H1 (cell line): ENCODE data around the gene RGS5. TPM values are rescaled to one million over a fixed set of nuclear protein-coding genes. Genes with fewer than 3 reads are reported as not detected.

ENCODE experiments used
- CTCF ChIA-PET: fragments of 300-600 bp; sonication (Branson Sonifier 250); formaldehyde crosslinking; loops from one replicate; lab custom pipeline; 2021; ENCODE audit not compliant: partially characterized antibody; lab: Charles Lee
- POLR2A ChIA-PET: fragments of 300-600 bp; sonication (Branson Sonifier 250); formaldehyde crosslinking; loops from one replicate; lab custom pipeline; 2021; ENCODE audit warnings: inconsistent platforms; ENCODE audit not compliant: partially characterized antibody; lab: Charles Lee
- DNase-seq, 2 experiments: peaks; one replicate each; pipeline versions ENCODE4 v3.0.0 to v3.0.0-alpha.2; 2010 to 2022; ENCODE audit warnings: low spot score in 2 of 2, low read depth in 1 of 2, mixed read lengths in 1 of 2
- FAIRE-seq: peaks from 2 replicates; lab custom pipeline; 2011; peaks lifted over from hg19 to GRCh38; lab: Jason Lieb, UNC
- H2AFZ ChIP-seq: 2 replicates; pipeline ENCODE4 v1.8.1; 2012; ENCODE audit warnings: low read length, inconsistent platforms
- H2AK5ac ChIP-seq: 2 replicates; pipeline ENCODE4 v1.6.1; 2013; ENCODE audit warnings: low read depth, low read length
- H2BK120ac ChIP-seq: replicated peaks from 2 replicates; pipeline ENCODE3; 2013; ENCODE audit warnings: low read depth, low read length, inconsistent platforms
- H2BK12ac ChIP-seq: 2 replicates; pipeline ENCODE4 v1.6.1; 2013; ENCODE audit warnings: low read depth, low read length
- H2BK15ac ChIP-seq: 2 replicates; pipeline ENCODE4 v1.6.1; 2013; ENCODE audit warnings: low read length
- H2BK20ac ChIP-seq: 2 replicates; pipeline ENCODE4 v1.6.1; 2013; ENCODE audit warnings: low read length
- H2BK5ac ChIP-seq: 2 replicates; pipeline ENCODE4 v1.6.1; 2013; ENCODE audit warnings: low read depth, low read length
- H3K14ac ChIP-seq: 2 replicates; pipeline ENCODE4 v1.6.1; 2013; ENCODE audit warnings: inconsistent platforms; ENCODE audit not compliant: insufficient read length
- H3K18ac ChIP-seq: 2 replicates; pipeline ENCODE4 v1.6.1; 2013; ENCODE audit warnings: low read length; ENCODE audit errors: extremely low read depth
- H3K23ac ChIP-seq: 2 replicates; pipeline ENCODE4 v1.6.1; 2013; ENCODE audit warnings: inconsistent platforms; ENCODE audit not compliant: insufficient read length
- H3K23me2 ChIP-seq: 2 replicates; pipeline ENCODE4 v1.6.1; 2013; ENCODE audit warnings: low read depth, low read length
- H3K27ac ChIP-seq: 2 replicates; pipeline ENCODE4 v1.6.1; 2011; ENCODE audit warnings: low read depth, low read length, inconsistent platforms
- H3K27me3 ChIP-seq, 4 experiments: replicated peaks in 1 of 4; 1 replicate in 1 of 4; 2 replicates in 3 of 4; pipeline versions ENCODE4 v1.6.1 to v1.8.1; 2011 to 2013; ENCODE audit warnings: low read length in 3 of 4, mild to moderate bottlenecking in 3 of 4, inconsistent platforms in 2 of 4, mixed read lengths in 2 of 4, moderate library complexity in 1 of 4; ENCODE audit not compliant: control insufficient read depth in 3 of 4, insufficient read depth in 3 of 4; ENCODE audit errors: extremely low read depth in 1 of 4
- H3K36me3 ChIP-seq, 4 experiments: 2 replicates each; pipeline versions ENCODE4 v1.6.1 to v1.8.1; 2011 to 2013; ENCODE audit warnings: mild to moderate bottlenecking in 4 of 4, low read length in 3 of 4, moderate library complexity in 2 of 4, control low read depth in 1 of 4, inconsistent platforms in 1 of 4; ENCODE audit not compliant: insufficient read depth in 4 of 4, control insufficient read depth in 2 of 4
- H3K4ac ChIP-seq: replicated peaks from 2 replicates; pipeline ENCODE3; 2013; ENCODE audit warnings: low read length, low read depth, mixed read lengths, inconsistent platforms; ENCODE audit not compliant: insufficient read length
- H3K4me1 ChIP-seq, 4 experiments: replicated peaks in 1 of 4; 1 replicate in 1 of 4; 2 replicates in 3 of 4; pipeline versions ENCODE4 v1.6.1 to v1.8.1; 2011 to 2013; ENCODE audit warnings: low read length in 3 of 4, inconsistent platforms in 2 of 4, mixed read lengths in 1 of 4; ENCODE audit not compliant: insufficient read depth in 4 of 4, control insufficient read depth in 3 of 4
- H3K4me2 ChIP-seq, 2 experiments: 2 replicates each; pipeline versions ENCODE4 v1.6.1 to v1.8.1; 2011 to 2013; ENCODE audit warnings: low read depth in 2 of 2, low read length in 2 of 2, control low read depth in 1 of 2, inconsistent platforms in 1 of 2, mild to moderate bottlenecking in 1 of 2; ENCODE audit not compliant: insufficient read depth in 1 of 2
- H3K4me3 ChIP-seq, 4 experiments: fragments of 200-600, 300-600 bp in 1 of 4; sonication (generic), shearing (Covaris generic), sonication (Bioruptor Twin) in 1 of 4; 2 replicates each; pipeline versions ENCODE4 v1.5.1 to v1.8.1; 2011 to 2016; ENCODE audit warnings: low read length in 4 of 4, low read depth in 3 of 4, control low read depth in 2 of 4, inconsistent platforms in 2 of 4, mild to moderate bottlenecking in 2 of 4, mixed read lengths in 1 of 4, moderate library complexity in 1 of 4; ENCODE audit not compliant: insufficient read depth in 2 of 4; ENCODE audit errors: extremely low read depth in 1 of 4
- H3K56ac ChIP-seq: replicated peaks from 2 replicates; pipeline ENCODE3; 2013; ENCODE audit warnings: low read depth, mild to moderate bottlenecking, mixed read lengths, low read length, inconsistent platforms; ENCODE audit not compliant: insufficient read length
- H3K79me1 ChIP-seq: 2 replicates; pipeline ENCODE4 v1.6.1; 2013; ENCODE audit warnings: low read depth, low read length, control low read depth
- H3K79me2 ChIP-seq, 2 experiments: 2 replicates each; pipeline versions ENCODE4 v1.6.1 to v1.8.1; 2012 to 2013; ENCODE audit warnings: low read length in 2 of 2, mild to moderate bottlenecking in 2 of 2, inconsistent platforms in 1 of 2; ENCODE audit not compliant: insufficient read depth in 2 of 2, control insufficient read depth in 1 of 2
- H3K9ac ChIP-seq, 4 experiments: replicated peaks in 1 of 4; 1 replicate in 1 of 4; 2 replicates in 3 of 4; pipeline versions ENCODE4 v1.6.1 to v1.8.1; 2011 to 2013; ENCODE audit warnings: low read depth in 3 of 4, low read length in 3 of 4, control low read depth in 2 of 4, mild to moderate bottlenecking in 2 of 4, moderate library complexity in 2 of 4, inconsistent platforms in 1 of 4; ENCODE audit errors: extremely low read depth in 1 of 4
- H3K9me3 ChIP-seq, 2 experiments: 2 replicates each; pipeline versions ENCODE4 v1.6.1 to v1.8.1; 2012 to 2013; ENCODE audit warnings: mild to moderate bottlenecking in 2 of 2, moderate library complexity in 2 of 2, control low read depth in 1 of 2, inconsistent platforms in 1 of 2, low read depth in 1 of 2, low read length in 1 of 2, mixed read lengths in 1 of 2; ENCODE audit not compliant: insufficient read depth in 2 of 2
- H4K20me1 ChIP-seq, 2 experiments: replicated peaks in 1 of 2; 2 replicates each; pipeline versions ENCODE3 to v1.8.1; 2011 to 2013; ENCODE audit warnings: inconsistent platforms in 2 of 2, low read length in 2 of 2, mild to moderate bottlenecking in 1 of 2; ENCODE audit not compliant: insufficient read depth in 2 of 2, control insufficient read depth in 1 of 2
- H4K5ac ChIP-seq: 2 replicates; pipeline ENCODE4 v1.6.1; 2013; ENCODE audit warnings: low read length, low read depth, mixed read lengths, inconsistent platforms; ENCODE audit not compliant: insufficient read length
- H4K8ac ChIP-seq: 2 replicates; pipeline ENCODE4 v1.8.0; 2013; ENCODE audit warnings: mild to moderate bottlenecking, moderate library complexity, low read length, inconsistent platforms; ENCODE audit not compliant: insufficient read depth; ENCODE audit errors: extremely low read depth
- H4K91ac ChIP-seq: replicated peaks from 2 replicates; pipeline ENCODE3; 2013; ENCODE audit warnings: low read length, mixed read lengths, inconsistent platforms; ENCODE audit not compliant: insufficient read length
- ASH2L ChIP-seq: fragments of 200-600, 300-600 bp; sonication (generic); IDR thresholded peaks from one replicate; pipeline ENCODE4 v1.7.1; 2017; ENCODE audit warnings: low read length
- ATF2 ChIP-seq: IDR thresholded peaks from 2 replicates; pipeline ENCODE4 v1.6.1; 2012; ENCODE audit warnings: low read length, inconsistent platforms
- BCL11A ChIP-seq, 2 experiments: IDR thresholded peaks; one replicate each; pipeline ENCODE4 v1.6.1; 2011; ENCODE audit warnings: low read depth in 2 of 2, low read length in 2 of 2, mild to moderate bottlenecking in 2 of 2
- BRCA1 ChIP-seq: IDR thresholded peaks from 2 replicates; pipeline ENCODE4 v1.6.1; 2012; ENCODE audit warnings: low read depth, low read length, improper control_type of control experiment
- CHD1 ChIP-seq: IDR thresholded peaks from 2 replicates; pipeline ENCODE4 v1.6.1; 2012; ENCODE audit warnings: low read depth, low read length, improper control_type of control experiment
- CTBP2 ChIP-seq: IDR thresholded peaks from 2 replicates; pipeline ENCODE4 v1.7.0; 2011; ENCODE audit warnings: borderline replicate concordance, mild to moderate bottlenecking, moderate library complexity, mixed read lengths, low read length; ENCODE audit not compliant: insufficient read depth, insufficient read length
- HDAC2 ChIP-seq, 2 experiments: fragments of 300-600 bp in 1 of 2; sonication (generic) in 1 of 2; IDR thresholded peaks; 2 replicates each; pipeline ENCODE4 v1.6.1; 2011 to 2012; ENCODE audit warnings: low read depth in 2 of 2, low read length in 2 of 2, mild to moderate bottlenecking in 2 of 2, moderate library complexity in 2 of 2, borderline replicate concordance in 1 of 2, inconsistent platforms in 1 of 2
- KDM1A ChIP-seq: fragments of 200-600, 300-600 bp; sonication (generic); IDR thresholded peaks from 2 replicates; pipeline ENCODE4 v1.7.1; 2016; ENCODE audit warnings: mild to moderate bottlenecking, low read length, borderline replicate concordance
- RNF2 ChIP-seq: fragments of 200-900, 300-1000 bp; sonication (generic); IDR thresholded peaks from 2 replicates; pipeline ENCODE4 v1.7.1; 2016; ENCODE audit warnings: borderline replicate concordance, low read depth, mild to moderate bottlenecking, antibody characterized with exemption, low read length; ENCODE audit not compliant: poor library complexity, severe bottlenecking; ENCODE audit errors: missing control alignments
- SAP30 ChIP-seq: fragments of 300-600 bp; sonication (generic); IDR thresholded peaks from 2 replicates; pipeline ENCODE4 v1.7.1; 2012; ENCODE audit warnings: low read length, moderate library complexity, mild to moderate bottlenecking, inconsistent platforms; ENCODE audit not compliant: insufficient read depth, insufficient replicate concordance
- SIN3A ChIP-seq, 2 experiments: IDR thresholded peaks in 1 of 2; conservative IDR thresholded peaks in 1 of 2; 2 replicates each; pipeline ENCODE4 v1.6.1; 2011 to 2012; ENCODE audit warnings: low read length in 2 of 2, improper control_type of control experiment in 1 of 2, low read depth in 1 of 2, mild to moderate bottlenecking in 1 of 2
- SRF ChIP-seq: IDR thresholded peaks from 2 replicates; pipeline ENCODE4 v1.6.1; 2011; ENCODE audit warnings: mild to moderate bottlenecking, low read depth, low read length, moderate library complexity
- WGBS, 2 experiments: shearing (Covaris generic) in 1 of 2; methylation state at CpG; one replicate each; pipeline versions ENCODE4 v1.1.6 to v1.1.7; 2013 to 2015; ENCODE audit warnings: low lambda C conversion rate in 2 of 2, mixed read lengths in 2 of 2, inconsistent platforms in 1 of 2, low coverage in 1 of 2, missing lambda C conversion rate in 1 of 2; ENCODE audit not compliant: insufficient replicate concordance in 2 of 2, insufficient coverage in 1 of 2, insufficient read length in 1 of 2; ENCODE audit errors: extremely low coverage in 1 of 2, missing lambda C conversion rate in 1 of 2; 5-methylcytosine and 5-hydroxymethylcytosine counted together
- polyA plus RNA-seq, 7 experiments: library from polyadenylated mRNA; depleted of rRNA in 3 of 7; stranded (reverse) in 5 of 7; unstranded in 2 of 7; fragments of >200 nt in 5 of 7; fragments of 200-250 nt in 2 of 7; gene quantifications; 1 replicate in 5 of 7; 2 replicates in 1 of 7; 4 replicates in 1 of 7; pipeline versions ENCODE4 v1.2.1 to v1.2.3, GENCODE V29; 2011 to 2013; ENCODE audit warnings: missing spikeins in 2 of 7, mixed read lengths in 2 of 7
- total RNA-seq: library from RNA; stranded (reverse); fragmentation: NEBNext Ultra II Directional; extraction: Animal tissue kit (Norgen Biotek cat#: 25700); gene quantifications from 2 replicates; pipeline ENCODE4 v1.2.1, GENCODE V29; 2021

The RGS5 gene
- total and polyA plus RNA-seq, 2 of the 8 experiments (the other 6 are each of a cell fraction or from before 2014, with no cell fraction given): 75.5 to 103 TPM

DNA sequence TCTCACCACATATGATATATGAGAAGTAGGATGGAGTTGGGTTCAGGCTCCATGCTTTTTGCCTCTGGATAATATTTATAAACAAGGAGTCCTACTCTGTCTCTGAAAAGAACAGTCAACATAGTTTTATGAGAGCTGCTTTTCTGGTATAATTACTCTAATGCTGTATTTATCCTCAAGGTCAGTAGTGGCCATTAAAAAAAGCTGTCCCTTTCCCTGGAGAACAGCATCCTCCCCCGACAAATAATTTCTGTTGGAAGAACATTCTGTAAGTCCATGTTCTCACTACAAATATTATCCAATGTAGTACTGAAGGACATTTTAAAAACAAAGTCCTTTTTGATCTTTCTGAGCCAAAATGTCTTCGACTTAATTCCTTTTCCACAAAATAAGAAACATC, 9.0 kb upstream of the RGS5 start:
- no peaks in the 10 kb centered on the region for H3K36me3 ChIP-seq
- H3K4ac ChIP-seq: no peak overlapping the region
- DNase-seq: no peak
- no peak overlapping the region for H3K18ac ChIP-seq
- no peak overlapping the region for H2BK120ac ChIP-seq
- H4K20me1 ChIP-seq: no peaks in the 10 kb centered on the region
- H3K27ac ChIP-seq: no peak overlapping the region
- no peak overlapping the region for H3K14ac ChIP-seq
- no peak overlapping the region for H2AFZ ChIP-seq
- no peak overlapping the region for H2BK5ac ChIP-seq
- FAIRE-seq: no peak
- CTCF ChIA-PET: no interaction called here
- no peak overlapping the region for H2BK12ac ChIP-seq
- H4K5ac ChIP-seq: no peak overlapping the region
- no peak overlapping the region for H3K23ac ChIP-seq
- WGBS, 2 experiments: 94% methylated on average over 2 of the region's 2 CpGs; no CpG with 5 or more reads in 1 of the 2 experiments
- H2BK20ac ChIP-seq: no peak overlapping the region
- POLR2A ChIA-PET: no interaction called here
- no peaks in the 10 kb centered on the region for H3K9me3 ChIP-seq
- H3K4me3 ChIP-seq: no peak overlapping the region
- H3K4me2 ChIP-seq: no peak overlapping the region
- no peaks in the 10 kb centered on the region for H3K23me2 ChIP-seq
- H4K91ac ChIP-seq: no peak overlapping the region
- H2BK15ac ChIP-seq: no peak overlapping the region
- H3K4me1 ChIP-seq: no peaks in the 10 kb centered on the region
- H2AK5ac ChIP-seq: no peak overlapping the region
- no peak overlapping the region for H4K8ac ChIP-seq
- no peak overlapping the region for H3K9ac ChIP-seq
- no peaks in the 10 kb centered on the region for H3K27me3 ChIP-seq
- H3K79me1 ChIP-seq: no peaks in the 10 kb centered on the region
- no peaks in the 10 kb centered on the region for H3K79me2 ChIP-seq
- H3K56ac ChIP-seq: no peak overlapping the region
- TF ChIP-seq HDAC2 (IDR thresholded peaks at IDR 0.05; ENCODE audit: borderline replicate concordance in 1 of 2, low read depth in 2 of 2, low read length in 2 of 2): no peak
- no peak for TF ChIP-seq ASH2L
- no peak for TF ChIP-seq SIN3A (conservative IDR thresholded peaks at IDR 0.05 in 1 of 2, IDR thresholded peaks at IDR 0.05 in 1 of 2; ENCODE audit: low read depth in 1 of 2, low read length in 2 of 2)
- no peak for TF ChIP-seq BCL11A (IDR thresholded peaks at IDR 0.05; ENCODE audit: low read depth in 2 of 2, low read length in 2 of 2)
- TF ChIP-seq SRF: no peak
- TF ChIP-seq BRCA1: no peak
- TF ChIP-seq CHD1: no peak
- TF ChIP-seq RNF2: no peak
- no peak for TF ChIP-seq KDM1A
- TF ChIP-seq CTBP2: no peak
- no peak for TF ChIP-seq ATF2
- TF ChIP-seq SAP30: no peak
